RPMI8226 (cell line): ENCODE measurements around the gene AMBRA1.
A peak's percentile ranks its signal among the peaks of the same experiment; 100 is the strongest.
"Not testable (repeated sequence)": the region's sequence is repeated elsewhere in the genome, so short reads cannot be mapped to it uniquely, and the experiment has no call there.

Source experiments
- DNase-seq: peaks from one replicate; pipeline ENCODE4 v3.0.0-alpha.2; 2015

The AMBRA1 gene

GRCh38 chr11:46529928-46530574 lies 63.8 kb downstream of the AMBRA1 start:
- DNase-seq, result no peak

GRCh38 chr11:46529095-46529905 lies 64.5 kb downstream of the AMBRA1 start:
- DNase-seq, result peak; percentile 55

- DNase-seq, result no peak
Observed at GRCh38 chr11:46528445-46529094, 65.3 kb downstream of the AMBRA1 start.

GRCh38 chr11:46527591-46528130 lies 66.2 kb downstream of the AMBRA1 start:
- DNase-seq, result no peak

- DNase-seq, result no peak
Observed at GRCh38 chr11:46526216-46527215, 67.3 kb downstream of the AMBRA1 start.

- no peak for DNase-seq
Observed at GRCh38 chr11:46524201-46524770, 69.5 kb downstream of the AMBRA1 start.

GRCh38 chr11:46523290-46523689 lies 70.5 kb downstream of the AMBRA1 start:
- DNase-seq, result no peak

GRCh38 chr11:46522682-46523281 lies 71.0 kb downstream of the AMBRA1 start:
- DNase-seq, result no peak

- no peak for DNase-seq
Observed at GRCh38 chr11:46521961-46522681, 71.7 kb downstream of the AMBRA1 start.

GRCh38 chr11:46520971-46521745 lies 72.7 kb downstream of the AMBRA1 start:
- no peak for DNase-seq

- DNase-seq, result no peak
Observed at GRCh38 chr11:46519351-46519750, 74.5 kb downstream of the AMBRA1 start.

GRCh38 chr11:46518928-46519327 lies 74.9 kb downstream of the AMBRA1 start:
- not testable (repeated sequence) for DNase-seq

- no peak for DNase-seq
Observed at GRCh38 chr11:46514370-46514769, 79.5 kb downstream of the AMBRA1 start.

GRCh38 chr11:46513934-46514342 lies 79.9 kb downstream of the AMBRA1 start:
- DNase-seq, result no peak

GRCh38 chr11:46512261-46512881 lies 81.5 kb downstream of the AMBRA1 start:
- no peak for DNase-seq

- DNase-seq, result no peak
Observed at GRCh38 chr11:46511342-46511741, 82.5 kb downstream of the AMBRA1 start.

- DNase-seq, result no peak
Observed at GRCh38 chr11:46508360-46508759, 85.5 kb downstream of the AMBRA1 start.

- DNase-seq, result no peak
Observed at GRCh38 chr11:46506483-46506791, 87.4 kb downstream of the AMBRA1 start.

GRCh38 chr11:46505741-46506482 lies 87.9 kb downstream of the AMBRA1 start:
- DNase-seq, result no peak
